ENCODE data around the gene DERL2.

DNA sequence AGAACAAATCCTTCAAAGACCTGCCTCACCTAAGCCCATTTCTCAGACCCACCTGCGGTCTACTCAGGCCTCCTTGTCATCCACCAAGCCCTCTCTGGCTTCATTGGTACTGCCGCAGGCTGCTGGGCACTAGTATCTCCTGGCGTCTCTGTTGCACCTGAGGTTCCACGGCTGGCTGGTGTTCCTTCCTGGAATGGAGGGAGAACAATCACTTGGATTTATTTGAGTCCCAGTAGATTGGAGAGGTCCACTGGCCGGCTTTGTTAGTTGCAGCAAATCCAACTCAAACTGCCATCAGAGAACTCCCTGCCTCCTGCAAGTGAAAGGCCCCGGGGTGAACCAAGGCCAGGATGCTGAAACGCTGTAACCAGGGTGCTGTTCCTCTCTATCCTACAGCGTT is 15.7 kb upstream of the DERL2 start:
- TF ChIP-seq SIN3A (IDR thresholded peaks at IDR 0.05; ENCODE audit: borderline replicate concordance, insufficient read depth, low read length) (no peak), POLR2AphosphoS5 (IDR thresholded peaks at IDR 0.05; ENCODE audit: low read depth, low read length) (no peak)
- TF ChIP-seq, protein P1, sequence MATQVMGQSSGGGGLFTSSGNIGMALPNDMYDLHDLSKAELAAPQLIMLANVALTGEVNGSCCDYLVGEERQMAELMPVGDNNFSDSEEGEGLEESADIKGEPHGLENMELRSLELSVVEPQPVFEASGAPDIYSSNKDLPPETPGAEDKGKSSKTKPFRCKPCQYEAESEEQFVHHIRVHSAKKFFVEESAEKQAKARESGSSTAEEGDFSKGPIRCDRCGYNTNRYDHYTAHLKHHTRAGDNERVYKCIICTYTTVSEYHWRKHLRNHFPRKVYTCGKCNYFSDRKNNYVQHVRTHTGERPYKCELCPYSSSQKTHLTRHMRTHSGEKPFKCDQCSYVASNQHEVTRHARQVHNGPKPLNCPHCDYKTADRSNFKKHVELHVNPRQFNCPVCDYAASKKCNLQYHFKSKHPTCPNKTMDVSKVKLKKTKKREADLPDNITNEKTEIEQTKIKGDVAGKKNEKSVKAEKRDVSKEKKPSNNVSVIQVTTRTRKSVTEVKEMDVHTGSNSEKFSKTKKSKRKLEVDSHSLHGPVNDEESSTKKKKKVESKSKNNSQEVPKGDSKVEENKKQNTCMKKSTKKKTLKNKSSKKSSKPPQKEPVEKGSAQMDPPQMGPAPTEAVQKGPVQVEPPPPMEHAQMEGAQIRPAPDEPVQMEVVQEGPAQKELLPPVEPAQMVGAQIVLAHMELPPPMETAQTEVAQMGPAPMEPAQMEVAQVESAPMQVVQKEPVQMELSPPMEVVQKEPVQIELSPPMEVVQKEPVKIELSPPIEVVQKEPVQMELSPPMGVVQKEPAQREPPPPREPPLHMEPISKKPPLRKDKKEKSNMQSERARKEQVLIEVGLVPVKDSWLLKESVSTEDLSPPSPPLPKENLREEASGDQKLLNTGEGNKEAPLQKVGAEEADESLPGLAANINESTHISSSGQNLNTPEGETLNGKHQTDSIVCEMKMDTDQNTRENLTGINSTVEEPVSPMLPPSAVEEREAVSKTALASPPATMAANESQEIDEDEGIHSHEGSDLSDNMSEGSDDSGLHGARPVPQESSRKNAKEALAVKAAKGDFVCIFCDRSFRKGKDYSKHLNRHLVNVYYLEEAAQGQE (IDR thresholded peaks at IDR 0.05; ENCODE audit: insufficient read depth in 1 of 2, low read depth in 2 of 2, low read length in 2 of 2), result no peak
